ENCODE data around the gene HECA. TPM values are rescaled to one million over a fixed set of nuclear protein-coding genes. Genes with fewer than 3 reads are reported as not detected.

HECA gene
- total RNA-seq, 2 donors from 2014 or later, result 18.0 to 41.1 TPM

- H3K4me1 ChIP-seq, result peaks cover 4% of the 10 kb centered on the region
- no peak overlapping the region for H3K9ac ChIP-seq (ENCODE audit: low read depth in 2 of 2, low read length in 2 of 2)
- no peak for TF ChIP-seq CTCF (IDR thresholded peaks at IDR 0.05)
- intact Hi-C loops (cut with DNase I), result no loop called here
- H3K27me3 ChIP-seq, result no peaks in the 10 kb centered on the region
- no peaks in the 10 kb centered on the region for H3K9me3 ChIP-seq
- no peaks in the 10 kb centered on the region for H3K36me3 ChIP-seq
- DNase-seq, result no peak
- H3K27ac ChIP-seq, result no peak overlapping the region
- no peak overlapping the region for H3K4me3 ChIP-seq
These were observed 16.7 kb downstream of the HECA start for GRCh38 chr6:139151425-139152087.

DNA sequence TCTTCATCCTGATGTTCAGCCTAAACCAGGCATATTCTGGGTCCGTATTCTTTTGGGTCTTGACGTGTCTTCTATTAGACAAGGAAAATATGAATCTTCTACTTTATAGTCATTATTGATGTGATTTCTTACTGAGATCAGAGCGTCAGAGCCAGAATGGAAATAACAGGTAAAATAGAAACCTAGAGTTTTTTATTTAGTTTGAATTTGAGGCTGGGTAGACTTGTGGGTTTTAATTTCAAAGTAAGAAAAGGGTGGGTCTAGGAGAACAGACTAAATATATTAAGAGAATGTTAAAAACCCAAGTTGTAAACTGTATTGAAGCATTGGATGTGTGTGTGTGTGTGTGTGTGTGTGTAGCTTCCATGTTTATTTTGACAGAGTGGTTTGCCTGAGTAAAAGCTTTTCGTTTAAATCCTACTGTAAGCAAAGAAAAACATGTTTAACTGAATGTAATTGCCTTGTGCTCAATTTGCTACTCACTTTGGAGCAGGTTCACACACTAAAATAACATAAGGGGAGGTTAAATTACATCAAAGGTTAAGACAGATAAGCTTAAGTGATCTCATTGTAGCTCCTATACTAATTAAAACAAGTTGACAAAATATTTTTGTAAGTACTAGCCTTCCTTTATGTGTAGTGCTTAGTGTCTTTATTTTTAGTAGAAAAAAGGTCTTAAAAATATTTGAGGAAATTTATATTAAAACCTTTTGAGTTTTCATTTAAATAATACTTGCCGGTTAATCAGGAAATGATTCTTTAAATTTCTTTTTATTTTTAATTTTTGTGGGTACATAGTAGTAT is 17.4 kb downstream of the HECA start:
- no peak for DNase-seq
- no peak for TF ChIP-seq CTCF (IDR thresholded peaks at IDR 0.05)
- Histone ChIP-seq H3K36me3 (no peaks in the 10 kb centered on the region), H3K9ac (ENCODE audit: low read depth in 2 of 2, low read length in 2 of 2) (no peak overlapping the region), H3K27ac (no peak overlapping the region), H3K9me3 (no peaks in the 10 kb centered on the region), H3K4me3 (no peak overlapping the region), H3K27me3 (no peaks in the 10 kb centered on the region), H3K4me1 (peaks cover 4% of the 10 kb centered on the region)
- intact Hi-C loops (cut with DNase I), result no loop called here

- Histone ChIP-seq H3K4me1 (peaks cover 4% of the 10 kb centered on the region), H3K36me3 (no peaks in the 10 kb centered on the region)
- intact Hi-C loops (cut with DNase I), result no loop called here
These were observed 18.0 kb downstream of the HECA start for GRCh38 chr6:139152892-139153271.

DNA sequence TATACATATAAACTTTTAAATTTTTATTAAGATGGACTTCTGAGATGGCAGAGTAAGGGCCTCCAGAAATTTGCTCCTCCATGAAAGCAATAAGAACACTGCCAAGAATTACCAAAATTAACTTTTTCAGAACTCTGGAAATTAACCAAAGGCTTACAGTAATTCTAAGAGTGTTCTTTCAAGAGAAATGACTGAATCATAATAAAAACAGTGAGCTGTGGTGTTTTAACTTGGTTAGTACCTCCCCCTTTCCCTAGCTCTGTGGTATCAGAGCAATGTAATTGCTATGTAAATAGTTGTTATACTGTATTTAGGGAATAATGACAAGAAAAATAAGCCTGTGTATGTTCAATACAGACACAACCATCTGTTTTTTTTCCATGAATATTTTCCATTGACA is 19.0 kb downstream of the HECA start:
- Histone ChIP-seq H3K9me3 (no peaks in the 10 kb centered on the region), H3K4me1 (peaks cover 3% of the 10 kb centered on the region), H3K4me3 (no peak overlapping the region), H3K27ac (no peak overlapping the region), H3K9ac (ENCODE audit: low read depth in 2 of 2, low read length in 2 of 2) (no peak overlapping the region), H3K27me3 (no peaks in the 10 kb centered on the region), H3K36me3 (no peaks in the 10 kb centered on the region)
- DNase-seq, result no peak
- intact Hi-C loops (cut with DNase I), result no loop called here
- TF ChIP-seq CTCF (IDR thresholded peaks at IDR 0.05), result no peak

More at GRCh38 chr6:139152892-139153271, 18.0 kb downstream of the HECA start:
- Histone ChIP-seq H3K27ac (no peak overlapping the region), H3K9me3 (no peaks in the 10 kb centered on the region), H3K9ac (ENCODE audit: low read depth in 2 of 2, low read length in 2 of 2) (no peak overlapping the region), H3K27me3 (no peaks in the 10 kb centered on the region), H3K4me3 (no peak overlapping the region)
- TF ChIP-seq CTCF (IDR thresholded peaks at IDR 0.05), result no peak
- no peak for DNase-seq

DNA sequence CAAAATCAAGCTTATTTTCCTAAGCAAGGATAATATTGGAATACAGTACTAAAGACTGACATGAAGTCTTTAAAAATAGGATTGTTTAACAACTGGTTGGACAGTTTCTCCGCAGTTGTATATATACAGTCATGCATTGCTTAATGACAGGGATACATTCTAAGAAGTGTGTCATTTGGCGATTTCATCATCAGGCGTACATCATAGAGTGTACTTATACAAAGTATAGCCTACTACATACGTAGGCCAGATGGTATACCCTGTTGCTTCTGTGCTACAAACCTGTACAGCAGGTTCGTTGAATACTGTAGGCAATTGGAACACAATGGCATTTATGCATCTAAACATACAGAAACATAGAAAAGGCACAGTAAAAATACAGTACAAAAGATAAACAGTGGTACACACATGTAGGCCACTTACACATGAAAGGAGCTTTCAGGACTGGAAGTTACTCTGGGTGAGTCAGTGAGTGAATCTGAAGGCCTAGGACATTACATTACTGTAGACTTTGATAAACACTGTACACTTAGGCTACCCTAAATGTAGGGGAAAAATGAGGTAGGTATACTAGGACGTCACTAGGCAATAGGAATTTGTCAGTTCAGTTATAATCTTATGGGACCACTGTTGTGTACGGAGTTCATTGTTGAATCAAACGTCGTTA is 20.1 kb downstream of the HECA start:
- no peak overlapping the region for H3K27ac ChIP-seq
- H3K36me3 ChIP-seq, result no peaks in the 10 kb centered on the region
- H3K9ac ChIP-seq (ENCODE audit: low read depth in 2 of 2, low read length in 2 of 2), result no peak overlapping the region
- H3K4me3 ChIP-seq, result no peak overlapping the region
- intact Hi-C loops (cut with DNase I), result no loop called here
- H3K9me3 ChIP-seq, result no peaks in the 10 kb centered on the region
- no peak for DNase-seq
- no peaks in the 10 kb centered on the region for H3K27me3 ChIP-seq
- no peaks in the 10 kb centered on the region for H3K4me1 ChIP-seq
- no peak for TF ChIP-seq CTCF (IDR thresholded peaks at IDR 0.05)

All from colonic mucosa (tissue), 4 donors.